GM12874 (cell line): ENCODE data around the gene ASCC2.

Experiments used
- TF ChIP-seq, protein P1 (sequence below): IDR thresholded peaks from 2 replicates; pipeline ENCODE4 v1.5.1; 2011; ENCODE audit warnings: low read depth, mild to moderate bottlenecking, control low read depth, low read length, moderate library complexity; ENCODE audit not compliant: insufficient read depth

Gene ASCC2

DNA sequence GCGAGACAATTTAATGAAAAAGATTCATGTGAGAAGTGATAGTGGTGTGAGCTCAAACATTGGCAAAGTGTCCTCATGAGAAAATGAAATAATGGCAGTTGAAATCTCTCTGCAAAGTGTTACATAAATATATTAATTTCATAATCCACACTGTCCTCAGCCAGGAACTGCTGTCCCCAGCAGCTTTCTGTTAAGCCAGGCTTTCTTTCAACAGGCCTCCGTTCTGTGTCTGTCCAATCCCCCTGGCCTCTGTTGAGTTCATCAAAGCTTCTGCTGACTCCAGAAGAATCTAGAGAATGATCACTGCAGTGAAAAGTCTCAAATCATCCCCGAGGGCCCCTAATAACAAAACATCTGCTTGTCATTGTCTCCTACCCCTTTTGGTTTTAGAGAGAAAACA is 10.0 kb upstream of the ASCC2 start:
- TF ChIP-seq, protein P1, sequence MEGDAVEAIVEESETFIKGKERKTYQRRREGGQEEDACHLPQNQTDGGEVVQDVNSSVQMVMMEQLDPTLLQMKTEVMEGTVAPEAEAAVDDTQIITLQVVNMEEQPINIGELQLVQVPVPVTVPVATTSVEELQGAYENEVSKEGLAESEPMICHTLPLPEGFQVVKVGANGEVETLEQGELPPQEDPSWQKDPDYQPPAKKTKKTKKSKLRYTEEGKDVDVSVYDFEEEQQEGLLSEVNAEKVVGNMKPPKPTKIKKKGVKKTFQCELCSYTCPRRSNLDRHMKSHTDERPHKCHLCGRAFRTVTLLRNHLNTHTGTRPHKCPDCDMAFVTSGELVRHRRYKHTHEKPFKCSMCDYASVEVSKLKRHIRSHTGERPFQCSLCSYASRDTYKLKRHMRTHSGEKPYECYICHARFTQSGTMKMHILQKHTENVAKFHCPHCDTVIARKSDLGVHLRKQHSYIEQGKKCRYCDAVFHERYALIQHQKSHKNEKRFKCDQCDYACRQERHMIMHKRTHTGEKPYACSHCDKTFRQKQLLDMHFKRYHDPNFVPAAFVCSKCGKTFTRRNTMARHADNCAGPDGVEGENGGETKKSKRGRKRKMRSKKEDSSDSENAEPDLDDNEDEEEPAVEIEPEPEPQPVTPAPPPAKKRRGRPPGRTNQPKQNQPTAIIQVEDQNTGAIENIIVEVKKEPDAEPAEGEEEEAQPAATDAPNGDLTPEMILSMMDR: no peak

DNA sequence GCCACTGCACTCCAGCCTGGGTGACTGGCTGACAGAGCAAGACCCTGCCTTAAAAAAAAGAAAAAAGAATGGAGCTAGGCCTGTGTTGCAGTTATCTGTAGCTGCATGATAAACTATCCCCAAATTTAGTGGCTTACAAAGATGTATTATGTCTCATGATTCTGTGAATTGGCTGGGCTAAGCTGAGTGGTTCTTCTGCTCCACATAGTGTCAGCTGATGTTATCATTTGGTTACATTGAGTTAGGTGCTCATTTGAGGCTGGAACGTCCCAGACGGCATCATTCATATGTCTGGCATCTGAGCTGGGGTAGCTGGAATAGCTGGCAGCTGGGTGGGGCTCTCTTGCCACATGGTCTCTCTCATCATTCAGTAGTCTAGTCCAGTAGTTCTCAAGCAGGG is 8.2 kb upstream of the ASCC2 start:
- TF ChIP-seq, protein P1: no peak

DNA sequence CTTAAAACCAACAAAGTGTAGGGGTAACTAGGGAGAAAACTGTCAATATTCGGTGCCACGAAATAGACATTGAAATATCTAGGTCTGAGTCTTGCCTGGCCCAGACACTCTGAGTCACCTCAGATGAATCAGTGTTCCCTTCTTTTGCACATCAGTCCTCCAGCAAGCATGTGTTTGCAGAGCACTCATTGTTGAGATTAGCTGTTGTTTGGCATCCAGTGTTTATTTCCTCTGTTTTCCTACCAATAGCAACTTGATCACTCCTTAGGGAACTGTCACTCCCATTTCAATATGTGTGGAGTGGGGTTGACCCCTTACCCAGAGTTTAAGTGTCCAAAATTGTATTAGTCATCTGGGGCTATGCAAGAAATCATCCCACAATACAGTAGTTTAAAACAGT is 4.7 kb upstream of the ASCC2 start:
- TF ChIP-seq, protein P1: no peak

DNA sequence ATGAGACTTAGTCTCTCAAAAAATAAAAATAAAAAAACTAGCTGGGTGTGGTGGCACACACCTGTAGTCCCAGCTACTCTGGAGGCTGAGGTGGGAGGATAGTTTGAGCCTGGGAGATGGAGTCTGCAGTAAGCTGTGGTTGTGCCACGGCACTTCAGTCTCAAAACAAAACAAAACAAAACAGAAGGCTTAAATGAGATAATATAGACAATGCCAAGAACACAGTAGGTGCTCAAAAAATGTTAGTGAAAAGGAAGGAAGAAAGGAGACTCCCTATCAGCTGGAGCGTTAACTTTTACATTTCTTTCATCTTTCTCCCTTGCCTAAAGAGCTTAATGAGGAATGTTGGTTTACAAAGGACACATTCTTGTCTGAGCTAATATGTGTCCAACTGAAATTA is 4.1 kb upstream of the ASCC2 start:
- TF ChIP-seq, protein P1: no peak

DNA sequence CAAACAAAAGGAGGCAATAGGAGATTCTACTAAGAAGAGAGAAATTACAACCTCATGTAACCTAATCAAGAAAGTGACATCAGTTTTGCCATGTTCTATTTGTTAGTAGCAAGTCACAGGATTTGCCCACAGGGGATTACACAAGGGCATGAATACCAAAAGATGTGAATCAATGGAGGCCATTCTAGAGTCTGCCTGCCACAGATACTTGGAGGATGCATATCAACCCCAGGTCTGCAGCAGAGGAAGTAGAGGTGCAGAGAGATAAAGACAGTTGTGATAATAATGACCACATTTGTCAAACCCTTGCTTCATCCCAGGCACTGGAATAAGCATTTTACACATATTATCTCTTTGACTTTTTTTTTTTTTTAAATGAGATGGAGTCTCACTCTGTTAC is 2.4 kb upstream of the ASCC2 start:
- TF ChIP-seq, protein P1: no peak

DNA sequence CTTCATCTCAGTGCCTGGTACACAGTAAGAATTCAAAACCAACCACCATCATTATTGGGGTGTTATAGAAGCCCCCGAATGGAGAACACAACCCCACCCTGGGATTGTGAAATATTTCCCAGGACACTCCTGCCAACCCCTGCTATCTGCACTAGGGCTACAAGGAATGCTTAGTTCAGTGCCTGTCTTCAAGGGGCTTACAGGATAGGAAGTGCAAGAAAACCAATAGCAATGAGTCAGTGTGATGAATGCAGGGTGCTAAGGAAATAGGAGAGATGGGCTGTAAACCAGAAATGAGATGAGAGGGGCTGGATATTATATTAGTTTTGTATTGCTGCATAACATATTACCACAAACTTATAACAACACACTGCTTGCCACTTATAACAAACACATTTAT is 965 bp upstream of the ASCC2 start:
- TF ChIP-seq, protein P1: no peak

DNA sequence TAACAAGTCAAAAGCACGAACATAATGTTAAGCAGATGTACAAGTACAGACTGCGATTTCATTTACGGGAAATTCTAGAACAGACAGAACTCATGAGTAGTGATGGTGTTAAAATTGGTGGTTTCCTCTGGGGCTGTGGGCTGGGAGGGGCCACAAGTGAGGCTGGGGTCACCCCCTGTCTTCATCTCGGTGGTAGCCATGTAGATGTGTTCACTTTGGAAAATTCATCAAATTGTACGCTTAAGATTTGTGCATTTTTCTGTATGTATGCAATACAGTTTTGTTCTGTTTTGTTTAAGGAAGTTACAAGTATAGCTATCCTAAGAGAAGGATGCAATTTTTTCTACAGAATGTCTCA is 504 bp upstream of the ASCC2 start:
- TF ChIP-seq, protein P1: no peak

DNA sequence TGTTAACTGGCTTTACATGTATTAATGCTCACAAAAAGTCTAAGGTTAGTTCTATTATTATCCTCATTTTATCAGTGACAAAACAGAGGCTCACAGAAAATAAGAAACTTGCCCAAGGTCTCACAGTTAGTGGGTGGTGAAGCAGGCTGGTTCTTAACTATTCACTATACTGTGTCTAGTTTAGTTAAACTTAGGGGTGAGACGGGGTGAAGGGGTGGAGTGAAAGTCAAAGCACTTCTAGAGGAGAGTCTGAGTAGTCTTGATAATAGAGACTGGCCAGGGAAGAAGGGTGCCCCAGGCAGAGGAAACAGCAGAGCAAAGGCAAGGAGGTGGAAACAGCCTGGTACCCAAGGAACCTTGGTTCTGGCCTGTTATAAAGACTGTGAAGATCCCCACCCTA is 4.0 kb downstream of the ASCC2 start:
- TF ChIP-seq, protein P1: no peak
